Limb (tissue), 2 donors: ENCODE measurements around the gene AUH.

Experiments used
- DNase-seq, 2 donors: peaks; one replicate each; pipeline ENCODE4 v3.0.0-alpha.2; 2016; ENCODE audit errors: extremely low spot score in 2 of 2

The AUH gene

GRCh38 chr9:91190062-91190461 lies 171.7 kb downstream of the AUH start:
- DNase-seq: no peak

GRCh38 chr9:91188719-91189590 lies 172.8 kb downstream of the AUH start:
- no peak for DNase-seq

GRCh38 chr9:91187965-91188344 lies 173.8 kb downstream of the AUH start:
- DNase-seq: no peak

- no peak for DNase-seq
These were observed 174.3 kb downstream of the AUH start for GRCh38 chr9:91187311-91187964.

- no peak for DNase-seq
These were observed 175.0 kb downstream of the AUH start for GRCh38 chr9:91186632-91187108.

- no peak for DNase-seq
These were observed 176.4 kb downstream of the AUH start for GRCh38 chr9:91185193-91185886.

GRCh38 chr9:91182429-91183225 lies 179.1 kb downstream of the AUH start:
- DNase-seq: no peak

GRCh38 chr9:91181541-91181940 lies 180.2 kb downstream of the AUH start:
- no peak for DNase-seq

- no peak for DNase-seq
These were observed 180.8 kb downstream of the AUH start for GRCh38 chr9:91180930-91181268.

- DNase-seq: no peak
These were observed 181.3 kb downstream of the AUH start for GRCh38 chr9:91180240-91180929.

- no peak for DNase-seq
These were observed 182.2 kb downstream of the AUH start for GRCh38 chr9:91179237-91180138.

- DNase-seq: no peak
These were observed 183.2 kb downstream of the AUH start for GRCh38 chr9:91178281-91179236.

GRCh38 chr9:91177661-91178280 lies 183.9 kb downstream of the AUH start:
- no peak for DNase-seq

- no peak for DNase-seq
These were observed 184.6 kb downstream of the AUH start for GRCh38 chr9:91177081-91177480.

- DNase-seq: no peak
These were observed 185.3 kb downstream of the AUH start for GRCh38 chr9:91176426-91176825.

- DNase-seq: no peak
These were observed 186.9 kb downstream of the AUH start for GRCh38 chr9:91174772-91175171.

GRCh38 chr9:91172329-91172728 lies 189.4 kb downstream of the AUH start:
- DNase-seq: no peak

- DNase-seq: no peak
These were observed 190.8 kb downstream of the AUH start for GRCh38 chr9:91170951-91171350.
